Adrenal gland (tissue), 12 donors: ENCODE results near the gene SARM1. TPM values are rescaled to one million over a fixed set of nuclear protein-coding genes. Genes with fewer than 3 reads are reported as not detected.

Experiments
- DNase-seq, 7 donors: peaks; one replicate each; pipeline ENCODE4 v3.0.0-alpha.2; 2019 to 2020
- H3K27ac ChIP-seq, 5 donors: fragments of 200-600 bp; sonication (generic) in 4 of 5; 1 replicate in 3 of 5; 2 replicates in 2 of 5; pipeline versions ENCODE4 v1.5.1 to v1.8.0; 2016 to 2020; ENCODE audit warnings: mild to moderate bottlenecking in 1 of 5
- H3K27me3 ChIP-seq: fragments of 200-600 bp; 2 replicates; pipeline ENCODE4 v1.8.0; 2021
- H3K36me3 ChIP-seq, 2 donors: fragments of 200-600 bp; replicated peaks in 1 of 2; 1 replicate in 1 of 2; 2 replicates in 1 of 2; pipeline versions ENCODE4 v1.5.1 to v1.8.0; 2018 to 2022
- H3K4me1 ChIP-seq, 2 donors: fragments of 200-600 bp; replicated peaks in 1 of 2; 1 replicate in 1 of 2; 2 replicates in 1 of 2; pipeline versions ENCODE4 v1.5.1 to v1.8.0; 2018 to 2021
- H3K4me3 ChIP-seq, 4 donors: fragments of 200-600 bp; sonication (generic) in 3 of 4; one replicate each; pipeline ENCODE4 v1.5.1; 2016 to 2018
- H3K9me3 ChIP-seq, 3 donors: fragments of 200-600 bp; sonication (generic) in 1 of 3; replicated peaks in 1 of 3; 1 replicate in 2 of 3; 2 replicates in 1 of 3; pipeline versions ENCODE4 v1.5.1 to v1.8.0; 2016 to 2021
- POLR2A ChIP-seq, 2 donors: fragments of 450-650 bp; IDR thresholded peaks; one replicate each; pipeline ENCODE4 v1.6.1; 2017; ENCODE audit warnings: antibody characterized with exemption in 2 of 2, mild to moderate bottlenecking in 2 of 2, moderate library complexity in 1 of 2
- WGBS, 4 donors: extraction: QIAGEN DNeasy Blood & Tissue Kit in 2 of 4; methylation state at CpG; one replicate each; pipeline versions ENCODE4 v1.1.5 to v1.1.7; 2013 to 2017; 5-methylcytosine and 5-hydroxymethylcytosine counted together
- intact Hi-C, 2 donors: fragments of 100-400 bp; cut with DNase I; formaldehyde crosslinking; loops; one replicate each; pipeline versions ENCODE4 v1.14.1 to v1.15.0; 2022 to 2023
- microRNA-seq, 3 donors: library from miRNA; unstranded; fragments of <30 nt; microRNA quantifications; one replicate each; pipeline ENCODE4, GENCODE V29; 2017 to 2020
- polyA plus RNA-seq, 3 donors: library from polyadenylated mRNA; stranded (reverse); fragments of 200-250 nt in 2 of 3; fragments of 350-450 nt in 1 of 3; fragmentation: Illumina TruSeq in 1 of 3; extraction: RNeasy Lipid Tissue Mini Kit (QIAGEN cat#74804) in 1 of 3; gene quantifications; one replicate each; pipeline ENCODE4 v1.2.3, GENCODE V29; 2013 to 2014
- total RNA-seq, 9 donors: library from RNA; depleted of rRNA in 4 of 9; stranded (reverse); fragments of >200 nt in 4 of 9; fragments of 120-200 nt in 1 of 9; fragmentation: NEBNext Ultra II Directional in 1 of 9; extraction: Animal tissue kit (Norgen Biotek cat#: 25700) in 1 of 9; gene quantifications; one replicate each; pipeline versions ENCODE4 v1.1.0 to v1.2.4, GENCODE V29; 2013 to 2023
- TF ChIP-seq, protein P1 (sequence below), 6 experiments: fragments of 450-650 bp in 4 of 6; fragments of 200-600 bp in 2 of 6; sonication (generic) in 1 of 6; IDR thresholded peaks; 1 replicate in 5 of 6; 2 replicates in 1 of 6; pipeline versions ENCODE4 v1.5.1 to v1.8.0; 2016 to 2021; ENCODE audit warnings: antibody characterized with exemption in 6 of 6, mild to moderate bottlenecking in 2 of 6, moderate library complexity in 1 of 6
- donor health status: healthy with polysubstance abuse.
- donor health status: Bipolar disorder and iron deficiency.
- donor health status: DM: yes; HTN: yes; CAD: no.
- donor health status: DM: no; HTN: no; CAD: no.
- donor health status: DM: no; HTN: no; CAD: no.
- donor health status: DM: yes; HTN: yes; CAD: no.

The SARM1 gene
- total and polyA plus RNA-seq, 12 donors = 5.8 to 40.0 (median 23.9) TPM

DNA sequence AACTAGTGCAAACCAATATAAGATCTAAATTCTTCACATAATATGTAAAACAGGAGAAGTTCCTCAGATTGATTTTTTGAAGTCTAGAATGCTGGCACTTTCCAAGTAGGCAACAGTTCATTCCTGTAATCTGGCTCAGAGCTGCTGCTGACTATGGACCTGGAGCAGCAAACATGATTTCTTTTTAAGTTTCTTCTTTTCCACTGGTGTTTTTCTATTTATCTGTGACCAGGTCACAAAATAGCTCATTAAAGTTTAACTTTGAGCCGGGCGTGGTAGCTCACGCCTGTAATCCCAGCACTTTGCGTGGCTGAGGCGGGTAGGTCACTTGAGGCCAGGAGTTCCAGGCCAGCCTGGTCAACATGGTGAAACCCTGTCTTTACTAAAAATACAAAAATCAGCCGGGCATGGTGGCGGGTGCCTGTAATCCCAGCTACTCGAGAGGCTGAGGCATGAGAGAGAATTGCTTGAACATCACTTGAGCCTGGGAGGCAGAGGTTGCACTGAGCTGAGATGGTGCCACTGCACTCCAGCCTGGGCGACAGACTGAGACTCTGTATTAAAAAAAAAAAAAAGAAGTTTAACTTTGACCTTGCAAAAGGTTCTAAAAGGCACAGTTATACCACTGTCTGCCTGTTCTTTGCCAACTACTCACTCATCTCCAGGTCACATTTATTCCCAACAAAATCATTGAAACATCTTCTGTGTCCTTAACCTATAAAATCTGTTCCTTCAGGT lies 72.6 kb downstream of the SARM1 start:
- no peak for DNase-seq
- Histone ChIP-seq H3K27ac (no peak overlapping the region), H3K9me3 (no peaks in the 10 kb centered on the region), H3K4me1 (no peaks in the 10 kb centered on the region), H3K36me3 (no peaks in the 10 kb centered on the region), H3K4me3 (no peak overlapping the region), H3K27me3 (no peaks in the 10 kb centered on the region)
- 80 to 83% (median 81%) methylated on average over 8 to 9 of the region's 9 CpGs for WGBS, 4 donors
- no peak for TF ChIP-seq POLR2A (IDR thresholded peaks at IDR 0.05)
- TF ChIP-seq, protein P1, sequence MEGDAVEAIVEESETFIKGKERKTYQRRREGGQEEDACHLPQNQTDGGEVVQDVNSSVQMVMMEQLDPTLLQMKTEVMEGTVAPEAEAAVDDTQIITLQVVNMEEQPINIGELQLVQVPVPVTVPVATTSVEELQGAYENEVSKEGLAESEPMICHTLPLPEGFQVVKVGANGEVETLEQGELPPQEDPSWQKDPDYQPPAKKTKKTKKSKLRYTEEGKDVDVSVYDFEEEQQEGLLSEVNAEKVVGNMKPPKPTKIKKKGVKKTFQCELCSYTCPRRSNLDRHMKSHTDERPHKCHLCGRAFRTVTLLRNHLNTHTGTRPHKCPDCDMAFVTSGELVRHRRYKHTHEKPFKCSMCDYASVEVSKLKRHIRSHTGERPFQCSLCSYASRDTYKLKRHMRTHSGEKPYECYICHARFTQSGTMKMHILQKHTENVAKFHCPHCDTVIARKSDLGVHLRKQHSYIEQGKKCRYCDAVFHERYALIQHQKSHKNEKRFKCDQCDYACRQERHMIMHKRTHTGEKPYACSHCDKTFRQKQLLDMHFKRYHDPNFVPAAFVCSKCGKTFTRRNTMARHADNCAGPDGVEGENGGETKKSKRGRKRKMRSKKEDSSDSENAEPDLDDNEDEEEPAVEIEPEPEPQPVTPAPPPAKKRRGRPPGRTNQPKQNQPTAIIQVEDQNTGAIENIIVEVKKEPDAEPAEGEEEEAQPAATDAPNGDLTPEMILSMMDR (IDR thresholded peaks at IDR 0.05) = no peak
- intact Hi-C loops = no loop called here

DNA sequence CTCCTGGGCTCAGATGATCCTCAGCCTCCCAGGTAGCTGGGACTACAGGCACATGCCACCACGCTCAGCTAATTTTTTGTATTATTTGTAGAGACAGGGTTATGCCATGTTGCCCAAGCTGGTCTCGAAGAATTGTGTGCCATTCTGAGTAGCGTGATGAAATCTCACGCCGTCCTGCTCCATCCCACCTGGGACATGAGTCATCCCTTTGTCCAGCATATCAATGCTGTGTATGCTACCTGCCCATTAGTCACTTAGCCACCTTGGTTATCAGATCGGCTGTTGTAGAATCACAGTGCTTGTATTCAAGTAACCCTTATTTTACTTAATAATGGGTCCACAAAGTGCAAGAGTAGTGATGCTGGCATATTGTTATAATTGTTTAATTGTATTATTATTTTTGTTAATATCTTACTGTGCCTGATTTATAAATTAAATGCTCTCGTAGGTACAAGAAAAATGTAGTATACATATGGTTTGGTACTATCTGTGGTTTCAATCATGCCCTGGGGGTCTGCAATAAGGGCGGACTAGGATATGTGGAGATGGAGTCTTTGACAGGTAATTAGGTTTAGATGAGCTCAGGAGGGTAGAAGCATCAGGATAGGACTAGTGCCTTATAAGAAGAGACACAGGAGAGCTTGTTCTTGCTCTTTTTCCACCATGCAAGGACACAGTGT lies 75.4 kb downstream of the SARM1 start:
- 75 to 84% (median 80%) methylated on average over 8 of the region's 8 CpGs for WGBS, 4 donors
- Histone ChIP-seq H3K27ac (no peak overlapping the region), H3K4me1 (no peaks in the 10 kb centered on the region), H3K36me3 (no peaks in the 10 kb centered on the region), H3K4me3 (no peak overlapping the region), H3K27me3 (no peaks in the 10 kb centered on the region), H3K9me3 (no peaks in the 10 kb centered on the region)
- TF ChIP-seq POLR2A (IDR thresholded peaks at IDR 0.05) = no peak
- TF ChIP-seq, protein P1 (IDR thresholded peaks at IDR 0.05) = no peak
- intact Hi-C loops = no loop called here
- DNase-seq = no peak

DNA sequence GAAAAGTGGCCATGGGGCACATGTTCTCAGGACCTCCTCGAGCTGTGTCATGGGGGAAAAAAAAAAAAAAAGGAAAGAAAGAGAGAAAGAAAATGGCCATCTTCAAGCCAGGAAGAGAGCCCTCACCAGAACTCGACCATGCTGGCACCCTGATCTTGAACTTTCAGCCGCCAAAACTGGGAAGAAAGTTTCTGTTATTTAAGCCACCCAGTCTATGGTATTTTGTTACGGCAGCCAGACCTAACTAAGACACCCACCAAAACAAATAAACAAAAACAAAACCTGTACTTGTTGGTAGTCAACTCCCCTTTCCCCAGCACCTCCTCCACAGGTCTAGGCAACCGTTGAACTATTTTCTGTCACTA lies 75.9 kb downstream of the SARM1 start:
- no peaks in the 10 kb centered on the region for H3K9me3 ChIP-seq
- 58 to 75% (median 61%) methylated on average over 5 of the region's 5 CpGs for WGBS, 4 donors
- H3K4me1 ChIP-seq = no peaks in the 10 kb centered on the region

DNA sequence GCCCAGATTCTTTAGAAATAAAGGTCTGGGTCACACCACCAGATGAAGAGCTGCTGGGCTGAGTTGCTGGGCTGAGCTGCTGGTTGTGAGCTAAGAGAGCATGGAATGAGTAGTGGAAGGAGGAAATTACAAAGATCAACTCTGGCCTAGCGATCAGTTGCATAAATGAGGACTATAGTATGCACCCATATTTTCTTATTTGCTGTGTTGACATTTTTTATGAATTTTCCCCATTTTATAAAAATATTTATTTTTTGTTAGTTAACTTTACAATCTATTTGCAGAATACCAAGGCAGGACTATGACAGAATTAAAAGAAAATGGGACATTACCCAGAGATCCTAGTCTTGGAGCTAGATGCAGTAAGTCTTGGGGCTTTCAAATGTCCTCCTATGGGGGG lies 78.4 kb downstream of the SARM1 start:
- H3K27me3 ChIP-seq = no peaks in the 10 kb centered on the region
- no peak for DNase-seq
- no peaks in the 10 kb centered on the region for H3K9me3 ChIP-seq
- no peak overlapping the region for H3K27ac ChIP-seq
- intact Hi-C loops = no loop called here
- H3K4me3 ChIP-seq = no peak overlapping the region
- H3K36me3 ChIP-seq = no peaks in the 10 kb centered on the region
- TF ChIP-seq POLR2A (IDR thresholded peaks at IDR 0.05) = no peak
- TF ChIP-seq, protein P1 (IDR thresholded peaks at IDR 0.05) = no peak
- WGBS, 4 donors = 81 to 96% (median 85%) methylated on average over 1 of the region's 1 CpG
- H3K4me1 ChIP-seq = no peaks in the 10 kb centered on the region

More for the DNA sequence above, 75.9 kb downstream of the SARM1 start:
- DNase-seq = no peak
- Histone ChIP-seq H3K27ac (no peak overlapping the region), H3K27me3 (no peaks in the 10 kb centered on the region), H3K4me3 (no peak overlapping the region), H3K36me3 (no peaks in the 10 kb centered on the region)
- TF ChIP-seq, protein P1 (IDR thresholded peaks at IDR 0.05) = no peak
- TF ChIP-seq POLR2A (IDR thresholded peaks at IDR 0.05) = no peak
- intact Hi-C loops = no loop called here

Small RNA genes lying within 50 kb of the gene (microRNA-seq; reads per million reads assigned to microRNA genes)
- gene MIR4723 = 0.89 to 3.4 (median 2.3) reads per million in 3 donors

Other genes with a start within 250 kb of the SARM1 start
- gene TMEM97, start 52.5 kb upstream of the SARM1 start, total RNA-seq = 100 to 1,000 TPM in 2 of 9 donors, 10 to 100 TPM in 7; 23.8 to 420 (median 36.4) TPM
- 100 to 1,000 TPM in 1 of 3 donors, 1 to 10 TPM in 2; 6.5 to 779 (median 8.3) TPM for gene TMEM97, start 52.5 kb upstream of the SARM1 start, polyA plus RNA-seq
- 10 to 100 TPM; 24.5 to 69.5 (median 40.9) TPM for gene IFT20, start 36.2 kb upstream of the SARM1 start, total RNA-seq
- 100 to 1,000 TPM in 1 of 3 donors, 10 to 100 TPM in 2; 26.0 to 100 (median 78.7) TPM for gene IFT20, start 36.2 kb upstream of the SARM1 start, polyA plus RNA-seq
- 10 to 100 TPM; 21.7 to 70.6 (median 41.0) TPM for gene TNFAIP1, start 35.9 kb upstream of the SARM1 start, total RNA-seq
- 10 to 100 TPM; 17.2 to 32.5 (median 23.8) TPM for gene TNFAIP1, start 35.9 kb upstream of the SARM1 start, polyA plus RNA-seq
- 100 to 1,000 TPM; 154 to 204 (median 175) TPM for gene POLDIP2, start 14.2 kb upstream of the SARM1 start, total RNA-seq
- 100 to 1,000 TPM in 2 of 3 donors, 10 to 100 TPM in 1; 74.2 to 201 (median 111) TPM for gene POLDIP2, start 14.2 kb upstream of the SARM1 start, polyA plus RNA-seq
- gene SEBOX, start 6.5 kb upstream of the SARM1 start, total RNA-seq = not detected
- not detected for gene SEBOX, start 6.5 kb upstream of the SARM1 start, polyA plus RNA-seq
- 100 to 1,000 TPM in 8 of 9 donors, 1 to 10 TPM in 1; 5.5 to 470 (median 220) TPM for gene VTN, start 1.4 kb upstream of the SARM1 start, total RNA-seq
- gene VTN, start 1.4 kb upstream of the SARM1 start, polyA plus RNA-seq = 100 to 1,000 TPM in 2 of 3 donors, 10 to 100 TPM in 1; 69.9 to 184 (median 122) TPM
- 10 to 100 TPM; 11.9 to 79.8 (median 49.0) TPM for gene SLC46A1, start 34.5 kb downstream of the SARM1 start, total RNA-seq
- 100 to 1,000 TPM in 1 of 3 donors, 10 to 100 TPM in 2; 13.3 to 104 (median 15.4) TPM for gene SLC46A1, start 34.5 kb downstream of the SARM1 start, polyA plus RNA-seq
- 1 to 10 TPM in 1 of 9 donors, not detected in 8; 1.6 TPM for gene SLC13A2, start 102.0 kb downstream of the SARM1 start, total RNA-seq
- under 1 TPM in 2 of 3 donors, not detected in 1; 0.03 to 0.05 TPM for gene SLC13A2, start 102.0 kb downstream of the SARM1 start, polyA plus RNA-seq
- gene FOXN1, start 134.7 kb downstream of the SARM1 start, total RNA-seq = under 1 TPM in 1 of 9 donors, not detected in 8; 0.06 TPM
- not detected for gene FOXN1, start 134.7 kb downstream of the SARM1 start, polyA plus RNA-seq
- gene UNC119, start 180.9 kb downstream of the SARM1 start, total RNA-seq = 10 to 100 TPM; 26.7 to 80.8 (median 41.3) TPM
- gene UNC119, start 180.9 kb downstream of the SARM1 start, polyA plus RNA-seq = 10 to 100 TPM; 28.3 to 47.7 (median 36.1) TPM
- 10 to 100 TPM; 44.5 to 73.0 (median 58.7) TPM for gene PIGS, start 199.8 kb downstream of the SARM1 start, total RNA-seq
- gene PIGS, start 199.8 kb downstream of the SARM1 start, polyA plus RNA-seq = 10 to 100 TPM in 2 of 3 donors, 1 to 10 TPM in 1; 9.2 to 44.1 (median 12.6) TPM
- gene ALDOC, start 205.2 kb downstream of the SARM1 start, total RNA-seq = 10 to 100 TPM in 8 of 9 donors, 1 to 10 TPM in 1; 6.3 to 65.5 (median 32.3) TPM
- gene ALDOC, start 205.2 kb downstream of the SARM1 start, polyA plus RNA-seq = 10 to 100 TPM; 18.5 to 61.2 (median 18.7) TPM
- gene SPAG5, start 227.3 kb downstream of the SARM1 start, total RNA-seq = 10 to 100 TPM in 1 of 9 donors, 1 to 10 TPM in 7, under 1 TPM in 1; 0.97 to 35.6 (median 3.9) TPM
- 10 to 100 TPM in 2 of 3 donors, 1 to 10 TPM in 1; 4.3 to 27.5 (median 13.4) TPM for gene SPAG5, start 227.3 kb downstream of the SARM1 start, polyA plus RNA-seq
- 10 to 100 TPM in 2 of 9 donors, 1 to 10 TPM in 7; 1.1 to 12.3 (median 5.2) TPM for gene RSKR, start 242.5 kb downstream of the SARM1 start, total RNA-seq
- gene RSKR, start 242.5 kb downstream of the SARM1 start, polyA plus RNA-seq = 10 to 100 TPM in 1 of 3 donors, 1 to 10 TPM in 2; 2.7 to 12.2 (median 4.3) TPM